ENCODE measurements around the gene CYP4A22.

GRCh38 chr1:47178654-47179016, 41.4 kb downstream of the CYP4A22 start:
- TF ChIP-seq, protein P1, sequence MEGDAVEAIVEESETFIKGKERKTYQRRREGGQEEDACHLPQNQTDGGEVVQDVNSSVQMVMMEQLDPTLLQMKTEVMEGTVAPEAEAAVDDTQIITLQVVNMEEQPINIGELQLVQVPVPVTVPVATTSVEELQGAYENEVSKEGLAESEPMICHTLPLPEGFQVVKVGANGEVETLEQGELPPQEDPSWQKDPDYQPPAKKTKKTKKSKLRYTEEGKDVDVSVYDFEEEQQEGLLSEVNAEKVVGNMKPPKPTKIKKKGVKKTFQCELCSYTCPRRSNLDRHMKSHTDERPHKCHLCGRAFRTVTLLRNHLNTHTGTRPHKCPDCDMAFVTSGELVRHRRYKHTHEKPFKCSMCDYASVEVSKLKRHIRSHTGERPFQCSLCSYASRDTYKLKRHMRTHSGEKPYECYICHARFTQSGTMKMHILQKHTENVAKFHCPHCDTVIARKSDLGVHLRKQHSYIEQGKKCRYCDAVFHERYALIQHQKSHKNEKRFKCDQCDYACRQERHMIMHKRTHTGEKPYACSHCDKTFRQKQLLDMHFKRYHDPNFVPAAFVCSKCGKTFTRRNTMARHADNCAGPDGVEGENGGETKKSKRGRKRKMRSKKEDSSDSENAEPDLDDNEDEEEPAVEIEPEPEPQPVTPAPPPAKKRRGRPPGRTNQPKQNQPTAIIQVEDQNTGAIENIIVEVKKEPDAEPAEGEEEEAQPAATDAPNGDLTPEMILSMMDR (IDR thresholded peaks at IDR 0.05) = no peak
- no peak for TF ChIP-seq EZH2phosphoT487 (IDR thresholded peaks at IDR 0.05)
